Measurements from ENCODE around the gene CSRP3.

DNA sequence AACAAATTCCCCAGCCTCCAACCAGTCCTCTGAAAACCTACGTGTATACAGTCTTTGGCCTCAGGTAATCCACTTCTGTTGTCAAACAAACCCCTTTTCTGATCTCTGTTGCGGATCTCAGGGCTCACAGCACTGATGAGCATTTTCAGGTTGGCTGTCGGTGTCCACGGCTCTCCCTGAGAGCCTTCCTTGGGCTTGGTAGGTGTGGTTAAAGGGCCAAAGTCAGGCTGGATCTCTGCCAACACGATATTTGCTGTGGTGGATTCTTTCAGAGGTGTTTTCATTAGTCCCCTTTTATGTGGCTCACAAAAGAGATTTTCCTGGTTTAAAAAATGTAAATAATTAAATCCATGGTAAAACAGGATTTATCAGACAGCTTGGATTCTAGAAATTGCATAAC, 36.0 kb upstream of the CSRP3 start:
- no peak for TF ChIP-seq POLR2A (IDR thresholded peaks at IDR 0.05)
- TF ChIP-seq, protein P1, sequence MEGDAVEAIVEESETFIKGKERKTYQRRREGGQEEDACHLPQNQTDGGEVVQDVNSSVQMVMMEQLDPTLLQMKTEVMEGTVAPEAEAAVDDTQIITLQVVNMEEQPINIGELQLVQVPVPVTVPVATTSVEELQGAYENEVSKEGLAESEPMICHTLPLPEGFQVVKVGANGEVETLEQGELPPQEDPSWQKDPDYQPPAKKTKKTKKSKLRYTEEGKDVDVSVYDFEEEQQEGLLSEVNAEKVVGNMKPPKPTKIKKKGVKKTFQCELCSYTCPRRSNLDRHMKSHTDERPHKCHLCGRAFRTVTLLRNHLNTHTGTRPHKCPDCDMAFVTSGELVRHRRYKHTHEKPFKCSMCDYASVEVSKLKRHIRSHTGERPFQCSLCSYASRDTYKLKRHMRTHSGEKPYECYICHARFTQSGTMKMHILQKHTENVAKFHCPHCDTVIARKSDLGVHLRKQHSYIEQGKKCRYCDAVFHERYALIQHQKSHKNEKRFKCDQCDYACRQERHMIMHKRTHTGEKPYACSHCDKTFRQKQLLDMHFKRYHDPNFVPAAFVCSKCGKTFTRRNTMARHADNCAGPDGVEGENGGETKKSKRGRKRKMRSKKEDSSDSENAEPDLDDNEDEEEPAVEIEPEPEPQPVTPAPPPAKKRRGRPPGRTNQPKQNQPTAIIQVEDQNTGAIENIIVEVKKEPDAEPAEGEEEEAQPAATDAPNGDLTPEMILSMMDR (IDR thresholded peaks at IDR 0.05), result no peak
